KMS-11 (cell line): Measurements from ENCODE around the gene TMEM62.

Source experiments
- H2AFZ ChIP-seq: fragments of 200-600 bp; sonication (generic); 2 replicates; pipeline ENCODE4 v1.6.1; 2016; ENCODE audit warnings: antibody characterized with exemption, mixed run types, low read depth
- H3K27ac ChIP-seq: fragments of 200-600 bp; sonication (generic); 2 replicates; pipeline ENCODE4 v1.6.1; 2016; ENCODE audit warnings: mild to moderate bottlenecking, mixed run types
- H3K27me3 ChIP-seq: fragments of 200-600 bp; sonication (generic); 2 replicates; pipeline ENCODE4 v1.6.1; 2017; ENCODE audit warnings: mild to moderate bottlenecking, low read depth, mixed run types, moderate library complexity; ENCODE audit not compliant: insufficient read depth
- H3K36me3 ChIP-seq: fragments of 200-600 bp; sonication (generic); 2 replicates; pipeline ENCODE4 v1.6.1; 2017; ENCODE audit warnings: mild to moderate bottlenecking, mixed run types; ENCODE audit not compliant: insufficient read depth
- H3K4me1 ChIP-seq: fragments of 200-600 bp; sonication (generic); 2 replicates; pipeline ENCODE4 v1.6.1; 2016; ENCODE audit warnings: mild to moderate bottlenecking, low read depth, mixed run types; ENCODE audit not compliant: poor library complexity, severe bottlenecking
- H3K4me2 ChIP-seq: fragments of 200-600 bp; sonication (generic); 2 replicates; pipeline ENCODE4 v1.7.0; 2016; ENCODE audit warnings: mild to moderate bottlenecking, mixed run types
- H3K4me3 ChIP-seq: fragments of 200-600 bp; sonication (generic); IDR thresholded peaks from 2 replicates; pipeline ENCODE4 v1.6.1; 2017; ENCODE audit warnings: low read depth, low read length, mixed read lengths; ENCODE audit not compliant: insufficient read depth
- H3K79me2 ChIP-seq: fragments of 200-600 bp; sonication (generic); 2 replicates; pipeline ENCODE4 v1.6.1; 2016; ENCODE audit warnings: low read depth, mixed run types; ENCODE audit not compliant: insufficient read depth
- H3K9ac ChIP-seq: fragments of 200-600 bp; sonication (generic); 2 replicates; pipeline ENCODE4 v1.6.1; 2016; ENCODE audit warnings: mild to moderate bottlenecking, mixed run types
- H4K20me1 ChIP-seq: fragments of 200-600 bp; sonication (generic); 2 replicates; pipeline ENCODE4 v1.6.1; 2016; ENCODE audit warnings: mild to moderate bottlenecking, mixed run types; ENCODE audit not compliant: insufficient read depth
- TF ChIP-seq, protein P1 (sequence below): fragments of 200-600 bp; sonication (generic); conservative IDR thresholded peaks from 2 replicates; pipeline ENCODE4 v1.6.1; 2017; ENCODE audit warnings: low read depth, mild to moderate bottlenecking, antibody characterized with exemption, low read length, moderate library complexity, mixed read lengths

The TMEM62 gene

DNA sequence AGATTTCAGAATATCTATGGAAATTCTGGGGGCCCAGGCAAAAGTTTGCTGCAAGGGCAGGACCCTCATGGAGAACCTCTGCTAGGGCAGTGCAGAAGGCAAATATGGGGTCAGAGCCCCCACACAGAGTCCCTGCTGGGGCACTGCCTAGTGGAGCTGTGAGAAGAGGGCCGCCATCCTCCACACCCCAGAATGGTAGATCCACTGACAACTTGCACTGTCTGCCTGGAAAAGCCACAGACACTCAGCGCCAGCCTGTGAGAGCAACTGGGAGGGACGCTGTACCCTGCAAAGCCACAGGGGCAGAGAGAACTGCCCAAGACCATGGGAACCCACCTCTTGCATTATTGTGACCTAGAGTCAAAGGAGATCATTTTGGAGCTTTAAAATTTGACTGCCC, 65.6 kb downstream of the TMEM62 start:
- no peak overlapping the region for H2AFZ ChIP-seq
- no peak overlapping the region for H3K4me3 ChIP-seq
- no peaks in the 10 kb centered on the region for H3K27me3 ChIP-seq
- H3K4me2 ChIP-seq: no peak overlapping the region
- no peaks in the 10 kb centered on the region for H3K36me3 ChIP-seq
- TF ChIP-seq, protein P1, sequence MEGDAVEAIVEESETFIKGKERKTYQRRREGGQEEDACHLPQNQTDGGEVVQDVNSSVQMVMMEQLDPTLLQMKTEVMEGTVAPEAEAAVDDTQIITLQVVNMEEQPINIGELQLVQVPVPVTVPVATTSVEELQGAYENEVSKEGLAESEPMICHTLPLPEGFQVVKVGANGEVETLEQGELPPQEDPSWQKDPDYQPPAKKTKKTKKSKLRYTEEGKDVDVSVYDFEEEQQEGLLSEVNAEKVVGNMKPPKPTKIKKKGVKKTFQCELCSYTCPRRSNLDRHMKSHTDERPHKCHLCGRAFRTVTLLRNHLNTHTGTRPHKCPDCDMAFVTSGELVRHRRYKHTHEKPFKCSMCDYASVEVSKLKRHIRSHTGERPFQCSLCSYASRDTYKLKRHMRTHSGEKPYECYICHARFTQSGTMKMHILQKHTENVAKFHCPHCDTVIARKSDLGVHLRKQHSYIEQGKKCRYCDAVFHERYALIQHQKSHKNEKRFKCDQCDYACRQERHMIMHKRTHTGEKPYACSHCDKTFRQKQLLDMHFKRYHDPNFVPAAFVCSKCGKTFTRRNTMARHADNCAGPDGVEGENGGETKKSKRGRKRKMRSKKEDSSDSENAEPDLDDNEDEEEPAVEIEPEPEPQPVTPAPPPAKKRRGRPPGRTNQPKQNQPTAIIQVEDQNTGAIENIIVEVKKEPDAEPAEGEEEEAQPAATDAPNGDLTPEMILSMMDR: no peak
- H3K27ac ChIP-seq: no peak overlapping the region
- H3K79me2 ChIP-seq: no peaks in the 10 kb centered on the region
- no peaks in the 10 kb centered on the region for H3K4me1 ChIP-seq
- H3K9ac ChIP-seq: no peak overlapping the region
- no peaks in the 10 kb centered on the region for H4K20me1 ChIP-seq

DNA sequence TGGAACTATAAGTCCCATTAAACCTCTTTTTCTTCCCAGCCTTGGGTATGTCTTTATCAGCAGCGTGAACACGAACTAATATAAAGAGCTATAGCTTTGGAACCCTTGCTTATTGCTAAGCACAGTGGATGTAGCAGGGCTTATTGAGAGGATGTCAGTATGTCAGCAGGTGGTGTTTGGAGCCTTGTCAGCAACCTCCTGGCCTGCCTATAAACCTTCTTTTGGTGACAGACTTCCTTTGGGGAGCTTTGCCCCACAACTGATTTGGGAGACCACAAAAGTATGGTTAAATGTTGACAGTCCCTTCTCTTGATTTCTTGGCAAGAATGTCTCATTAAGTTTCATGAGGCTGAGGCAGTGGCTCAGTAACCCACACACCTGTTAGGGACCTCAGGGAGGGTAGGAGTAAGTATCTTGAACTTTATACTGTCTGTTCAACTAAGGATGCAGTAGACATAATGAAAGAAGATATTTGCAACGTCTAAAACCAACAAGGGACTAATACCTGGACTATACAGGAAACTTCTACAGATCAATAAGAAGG, 66.6 kb downstream of the TMEM62 start:
- Histone ChIP-seq H3K27ac (no peak overlapping the region), H3K79me2 (no peaks in the 10 kb centered on the region)

DNA sequence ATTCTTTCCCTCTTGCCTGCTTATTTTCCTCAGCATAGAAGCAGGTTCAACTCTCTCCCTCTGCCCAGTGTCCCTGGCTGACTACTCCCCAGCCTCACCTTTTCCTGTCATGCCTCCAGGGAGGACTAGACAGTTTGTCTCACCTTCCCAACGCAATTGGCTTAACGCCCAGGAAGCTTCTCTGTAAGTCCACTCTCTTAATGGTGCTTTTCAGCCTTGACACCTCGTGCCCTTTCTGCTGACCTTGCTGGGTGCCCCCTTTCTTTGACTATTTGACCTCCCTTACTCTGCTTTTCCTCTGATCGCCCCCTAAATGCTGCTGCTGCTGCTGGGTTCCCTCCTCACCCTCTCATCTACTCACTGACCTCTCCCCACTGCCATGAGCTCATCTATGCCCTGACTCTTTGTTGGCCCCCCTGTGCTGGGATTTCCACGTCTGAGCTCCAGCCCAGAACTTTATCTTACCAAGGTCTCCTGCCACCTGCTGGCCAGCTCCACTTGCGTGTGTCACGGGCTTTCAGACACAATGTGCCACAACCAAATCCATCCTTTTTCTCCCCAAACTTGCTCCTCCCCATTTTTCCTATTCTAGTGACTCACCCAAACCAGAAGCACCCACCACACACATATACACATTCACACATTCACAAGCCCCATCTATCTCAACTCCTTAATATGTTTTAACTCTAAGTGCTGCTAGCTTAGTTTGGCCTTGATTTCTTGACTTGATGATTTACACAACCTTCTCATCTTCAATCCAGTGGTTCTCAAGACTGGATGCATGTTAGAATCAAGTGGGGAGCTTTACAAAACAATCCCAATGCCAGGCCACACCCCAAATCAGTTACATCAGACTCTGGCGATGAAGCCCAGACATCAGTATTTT, 70.9 kb downstream of the TMEM62 start:
- no peak overlapping the region for H3K27ac ChIP-seq
- H4K20me1 ChIP-seq: no peaks in the 10 kb centered on the region
- H3K4me1 ChIP-seq: no peaks in the 10 kb centered on the region
- H3K9ac ChIP-seq: no peak overlapping the region
- no peaks in the 10 kb centered on the region for H3K36me3 ChIP-seq
- H2AFZ ChIP-seq: no peak overlapping the region
- H3K27me3 ChIP-seq: no peaks in the 10 kb centered on the region
- H3K4me2 ChIP-seq: no peak overlapping the region
- H3K4me3 ChIP-seq: no peak overlapping the region
- TF ChIP-seq, protein P1: peak; percentile 66
- no peaks in the 10 kb centered on the region for H3K79me2 ChIP-seq

More for the DNA sequence above, 66.6 kb downstream of the TMEM62 start:
- Histone ChIP-seq H4K20me1 (no peaks in the 10 kb centered on the region), H2AFZ (no peak overlapping the region), H3K4me2 (no peak overlapping the region), H3K27me3 (no peaks in the 10 kb centered on the region), H3K4me3 (no peak overlapping the region), H3K4me1 (no peaks in the 10 kb centered on the region), H3K36me3 (no peaks in the 10 kb centered on the region), H3K9ac (no peak overlapping the region)
- TF ChIP-seq, protein P1: no peak

DNA sequence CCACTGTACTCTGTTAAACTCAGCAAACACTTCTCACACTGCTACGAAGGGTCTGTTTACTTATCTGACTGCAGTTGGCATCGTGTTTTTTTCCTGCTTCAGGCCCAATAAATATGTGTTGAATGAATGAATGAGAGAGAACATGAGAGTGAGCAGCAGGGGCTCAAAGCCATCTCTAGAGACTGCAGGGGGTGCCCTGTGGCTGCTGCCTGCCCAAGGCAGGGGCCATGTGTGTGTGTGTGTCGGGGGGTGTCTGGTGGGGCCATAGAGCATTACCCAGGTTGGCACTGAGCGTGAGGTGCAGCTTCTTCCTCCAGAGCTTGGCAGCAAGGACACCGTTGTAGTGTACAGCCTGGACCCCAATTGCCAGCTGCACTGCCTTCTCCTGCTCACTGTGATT, 72.7 kb downstream of the TMEM62 start:
- Histone ChIP-seq H3K4me3 (no peak overlapping the region), H2AFZ (no peak overlapping the region), H3K4me1 (no peaks in the 10 kb centered on the region), H3K79me2 (no peaks in the 10 kb centered on the region), H3K9ac (no peak overlapping the region), H3K36me3 (no peaks in the 10 kb centered on the region), H3K27me3 (no peaks in the 10 kb centered on the region), H3K4me2 (no peak overlapping the region), H4K20me1 (no peaks in the 10 kb centered on the region), H3K27ac (no peak overlapping the region)
- TF ChIP-seq, protein P1: no peak
